ENCODE data around the gene ZGPAT.

Gene ZGPAT

GRCh38 chr20:63664861-63665594, 42.8 kb upstream of the ZGPAT start:
- Histone ChIP-seq H3K79me2 (ENCODE audit: insufficient read depth, low read length) (no peaks in the 10 kb centered on the region), H3K4me2 (ENCODE audit: low read length) (no peak overlapping the region), H3K9ac (ENCODE audit: low read length) (no peak overlapping the region), H3K4me3 (ENCODE audit: low read depth, low read length, poor library complexity, severe bottlenecking) (no peak overlapping the region), H3K27ac (ENCODE audit: low read depth, low read length, poor library complexity, severe bottlenecking) (no peak overlapping the region), H4K20me1 (ENCODE audit: insufficient read depth, low read length) (no peaks in the 10 kb centered on the region), H3K27me3 (ENCODE audit: insufficient read depth, low read length) (no peaks in the 10 kb centered on the region), H3K36me3 (ENCODE audit: insufficient read depth, low read length) (peaks cover 66% of the 10 kb centered on the region), H3K9me2 (ENCODE audit: low read depth, low read length) (no peaks in the 10 kb centered on the region), H3K4me1 (ENCODE audit: insufficient read depth, low read length, severe bottlenecking) (no peaks in the 10 kb centered on the region), H3K9me3 (ENCODE audit: low read length) (no peaks in the 10 kb centered on the region), H2AFZ (ENCODE audit: low read length) (no peak overlapping the region), H3F3A (ENCODE audit: insufficient read depth, low read length) (no peaks in the 10 kb centered on the region)
- TF ChIP-seq, protein P1, sequence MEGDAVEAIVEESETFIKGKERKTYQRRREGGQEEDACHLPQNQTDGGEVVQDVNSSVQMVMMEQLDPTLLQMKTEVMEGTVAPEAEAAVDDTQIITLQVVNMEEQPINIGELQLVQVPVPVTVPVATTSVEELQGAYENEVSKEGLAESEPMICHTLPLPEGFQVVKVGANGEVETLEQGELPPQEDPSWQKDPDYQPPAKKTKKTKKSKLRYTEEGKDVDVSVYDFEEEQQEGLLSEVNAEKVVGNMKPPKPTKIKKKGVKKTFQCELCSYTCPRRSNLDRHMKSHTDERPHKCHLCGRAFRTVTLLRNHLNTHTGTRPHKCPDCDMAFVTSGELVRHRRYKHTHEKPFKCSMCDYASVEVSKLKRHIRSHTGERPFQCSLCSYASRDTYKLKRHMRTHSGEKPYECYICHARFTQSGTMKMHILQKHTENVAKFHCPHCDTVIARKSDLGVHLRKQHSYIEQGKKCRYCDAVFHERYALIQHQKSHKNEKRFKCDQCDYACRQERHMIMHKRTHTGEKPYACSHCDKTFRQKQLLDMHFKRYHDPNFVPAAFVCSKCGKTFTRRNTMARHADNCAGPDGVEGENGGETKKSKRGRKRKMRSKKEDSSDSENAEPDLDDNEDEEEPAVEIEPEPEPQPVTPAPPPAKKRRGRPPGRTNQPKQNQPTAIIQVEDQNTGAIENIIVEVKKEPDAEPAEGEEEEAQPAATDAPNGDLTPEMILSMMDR (IDR thresholded peaks at IDR 0.05; ENCODE audit: low read length), result no peak
- TF ChIP-seq EZH2 (IDR thresholded peaks at IDR 0.05; ENCODE audit: borderline replicate concordance, low read length), result no peak

DNA sequence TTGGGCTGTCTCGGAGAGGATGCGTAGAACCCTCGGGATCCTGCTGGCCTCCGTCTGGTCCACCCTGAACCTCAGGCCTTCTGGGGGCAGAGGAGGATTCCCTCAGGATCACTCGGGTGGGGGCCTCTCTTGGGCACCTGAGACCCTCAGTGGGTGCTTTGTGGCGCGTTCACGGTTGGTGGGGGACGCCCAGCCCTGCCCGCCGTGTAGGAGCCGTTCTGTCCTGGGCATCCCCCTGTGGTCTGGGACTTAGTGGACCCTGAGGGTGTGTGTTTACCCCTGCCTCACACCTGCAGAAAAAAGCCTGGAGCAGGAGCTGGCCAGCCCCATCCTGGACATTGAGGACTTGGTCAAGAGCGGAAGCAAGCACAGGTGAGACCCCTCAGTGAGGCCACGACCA, 42.1 kb upstream of the ZGPAT start:
- Histone ChIP-seq H2AFZ (ENCODE audit: low read length) (no peak overlapping the region), H3K27me3 (ENCODE audit: insufficient read depth, low read length) (no peaks in the 10 kb centered on the region), H3K9me3 (ENCODE audit: low read length) (no peaks in the 10 kb centered on the region), H3K27ac (ENCODE audit: low read depth, low read length, poor library complexity, severe bottlenecking) (no peak overlapping the region), H3K9me2 (ENCODE audit: low read depth, low read length) (no peaks in the 10 kb centered on the region), H3K36me3 (ENCODE audit: insufficient read depth, low read length) (peaks cover 61% of the 10 kb centered on the region), H3F3A (ENCODE audit: insufficient read depth, low read length) (no peaks in the 10 kb centered on the region), H3K79me2 (ENCODE audit: insufficient read depth, low read length) (no peaks in the 10 kb centered on the region), H3K4me3 (ENCODE audit: low read depth, low read length, poor library complexity, severe bottlenecking) (no peak overlapping the region), H3K4me2 (ENCODE audit: low read length) (no peak overlapping the region), H3K9ac (ENCODE audit: low read length) (no peak overlapping the region), H4K20me1 (ENCODE audit: insufficient read depth, low read length) (no peaks in the 10 kb centered on the region), H3K4me1 (ENCODE audit: insufficient read depth, low read length, severe bottlenecking) (no peaks in the 10 kb centered on the region)
- TF ChIP-seq, protein P1 (IDR thresholded peaks at IDR 0.05; ENCODE audit: low read length), result no peak

GRCh38 chr20:63667858-63668257, 40.0 kb upstream of the ZGPAT start:
- Histone ChIP-seq H3K36me3 (ENCODE audit: insufficient read depth, low read length) (peaks cover 47% of the 10 kb centered on the region), H3K9me3 (ENCODE audit: low read length) (no peaks in the 10 kb centered on the region), H3K4me1 (ENCODE audit: insufficient read depth, low read length, severe bottlenecking) (no peaks in the 10 kb centered on the region), H3K79me2 (ENCODE audit: insufficient read depth, low read length) (no peaks in the 10 kb centered on the region), H2AFZ (ENCODE audit: low read length) (no peak overlapping the region), H3K27ac (ENCODE audit: low read depth, low read length, poor library complexity, severe bottlenecking) (no peak overlapping the region), H3K9me2 (ENCODE audit: low read depth, low read length) (no peaks in the 10 kb centered on the region), H3K4me2 (ENCODE audit: low read length) (no peak overlapping the region), H3F3A (ENCODE audit: insufficient read depth, low read length) (no peaks in the 10 kb centered on the region), H3K9ac (ENCODE audit: low read length) (no peak overlapping the region), H3K4me3 (ENCODE audit: low read depth, low read length, poor library complexity, severe bottlenecking) (no peak overlapping the region), H4K20me1 (ENCODE audit: insufficient read depth, low read length) (no peaks in the 10 kb centered on the region), H3K27me3 (ENCODE audit: insufficient read depth, low read length) (no peaks in the 10 kb centered on the region)
- TF ChIP-seq, protein P1 (IDR thresholded peaks at IDR 0.05; ENCODE audit: low read length), result no peak
- TF ChIP-seq EZH2 (IDR thresholded peaks at IDR 0.05; ENCODE audit: borderline replicate concordance, low read length), result no peak
